ENCODE data around the gene SDHB. TPM values are rescaled to one million over a fixed set of nuclear protein-coding genes. Genes with fewer than 3 reads are reported as not detected.

The SDHB gene
- 140 and 156 TPM in 2 replicates for total RNA-seq

GRCh38 chr1:17053685-17054410 is at the start of gene SDHB:
SDHB (minus strand) TSS chr1:17054032; CDS start chr1:17054019, 13 bp downstream.
- H3K4me1 Mint-ChIP-seq, result peaks cover 16% of the 10 kb centered on the region
- H3K36me3 Mint-ChIP-seq (ENCODE audit: low read depth), result peaks cover 13% of the 10 kb centered on the region
- peak within 1 kb of the TSS; percentile 98 for H3K27ac Mint-ChIP-seq
- DNase-seq, result peak; percentile 100
- peak within 1 kb of the TSS; percentile 99 for H3K4me3 Mint-ChIP-seq
- intact Hi-C loops (cut with micrococcal nuclease), result loop anchor here (1.0 to 10.0 kb wide), 3 partner anchors 42 to 689 kb away; partner anchors contain the start of gene SZRD1
- H3K27me3 Mint-ChIP-seq, result peaks cover 6% of the 10 kb centered on the region
- no peaks in the 10 kb centered on the region for H3K9me3 Mint-ChIP-seq

- Mint-ChIP-seq H3K27ac (no peak overlapping the region), H3K27me3 (peaks cover 1% of the 10 kb centered on the region), H3K9me3 (no peaks in the 10 kb centered on the region), H3K4me3 (no peak overlapping the region), H3K4me1 (no peaks in the 10 kb centered on the region), H3K36me3 (ENCODE audit: low read depth) (no peaks in the 10 kb centered on the region)
- DNase-seq, result no peak
- intact Hi-C loops (cut with micrococcal nuclease), result no loop called here
Measured at GRCh38 chr1:17102232-17102631, 48.4 kb upstream of the SDHB start.

- no peaks in the 10 kb centered on the region for H3K36me3 Mint-ChIP-seq (ENCODE audit: low read depth)
Measured at GRCh38 chr1:17101261-17101660, 47.4 kb upstream of the SDHB start.

GRCh38 chr1:17099616-17100340 is 45.9 kb upstream of the SDHB start:
- no peak overlapping the region for H3K27ac Mint-ChIP-seq
- H3K36me3 Mint-ChIP-seq (ENCODE audit: low read depth), result no peaks in the 10 kb centered on the region
- no peak for DNase-seq
- no peak overlapping the region for H3K4me3 Mint-ChIP-seq
- no peaks in the 10 kb centered on the region for H3K4me1 Mint-ChIP-seq
- intact Hi-C loops (cut with micrococcal nuclease), result no loop called here
- H3K9me3 Mint-ChIP-seq, result no peaks in the 10 kb centered on the region
- H3K27me3 Mint-ChIP-seq, result no peaks in the 10 kb centered on the region

More at GRCh38 chr1:17101261-17101660, 47.4 kb upstream of the SDHB start:
- Mint-ChIP-seq H3K9me3 (no peaks in the 10 kb centered on the region), H3K27ac (no peak overlapping the region), H3K4me1 (no peaks in the 10 kb centered on the region), H3K27me3 (peaks cover 1% of the 10 kb centered on the region), H3K4me3 (no peak overlapping the region)
- DNase-seq, result no peak
- intact Hi-C loops (cut with micrococcal nuclease), result no loop called here

GRCh38 chr1:17098446-17099317 is 44.9 kb upstream of the SDHB start:
- no peaks in the 10 kb centered on the region for H3K36me3 Mint-ChIP-seq (ENCODE audit: low read depth)
- no peaks in the 10 kb centered on the region for H3K9me3 Mint-ChIP-seq
- H3K27me3 Mint-ChIP-seq, result no peaks in the 10 kb centered on the region
- DNase-seq, result no peak
- H3K4me1 Mint-ChIP-seq, result no peaks in the 10 kb centered on the region
- no peak overlapping the region for H3K4me3 Mint-ChIP-seq
- H3K27ac Mint-ChIP-seq, result no peak overlapping the region
- intact Hi-C loops (cut with micrococcal nuclease), result no loop called here

GRCh38 chr1:17097787-17098186 is 44.0 kb upstream of the SDHB start:
- intact Hi-C loops (cut with micrococcal nuclease), result no loop called here
- H3K4me3 Mint-ChIP-seq, result no peak overlapping the region
- no peaks in the 10 kb centered on the region for H3K4me1 Mint-ChIP-seq
- no peak overlapping the region for H3K27ac Mint-ChIP-seq
- no peak for DNase-seq
- H3K27me3 Mint-ChIP-seq, result no peaks in the 10 kb centered on the region
- no peaks in the 10 kb centered on the region for H3K9me3 Mint-ChIP-seq
- H3K36me3 Mint-ChIP-seq (ENCODE audit: low read depth), result no peaks in the 10 kb centered on the region

GRCh38 chr1:17097147-17097546 is 43.3 kb upstream of the SDHB start:
- H3K4me1 Mint-ChIP-seq, result no peaks in the 10 kb centered on the region

GRCh38 chr1:17096584-17096983 is 42.8 kb upstream of the SDHB start:
- Mint-ChIP-seq H3K27me3 (no peaks in the 10 kb centered on the region), H3K4me3 (no peak overlapping the region), H3K27ac (no peak overlapping the region), H3K4me1 (no peaks in the 10 kb centered on the region), H3K9me3 (no peaks in the 10 kb centered on the region), H3K36me3 (ENCODE audit: low read depth) (no peaks in the 10 kb centered on the region)
- DNase-seq, result no peak
- intact Hi-C loops (cut with micrococcal nuclease), result no loop called here

More at GRCh38 chr1:17097147-17097546, 43.3 kb upstream of the SDHB start:
- Mint-ChIP-seq H3K36me3 (ENCODE audit: low read depth) (no peaks in the 10 kb centered on the region), H3K9me3 (no peaks in the 10 kb centered on the region), H3K27me3 (no peaks in the 10 kb centered on the region), H3K4me3 (no peak overlapping the region), H3K27ac (no peak overlapping the region)
- intact Hi-C loops (cut with micrococcal nuclease), result no loop called here
- no peak for DNase-seq

- no peaks in the 10 kb centered on the region for H3K36me3 Mint-ChIP-seq (ENCODE audit: low read depth)
- intact Hi-C loops (cut with micrococcal nuclease), result no loop called here
- H3K27ac Mint-ChIP-seq, result no peak overlapping the region
- DNase-seq, result no peak
- H3K9me3 Mint-ChIP-seq, result no peaks in the 10 kb centered on the region
- no peaks in the 10 kb centered on the region for H3K4me1 Mint-ChIP-seq
- H3K27me3 Mint-ChIP-seq, result no peaks in the 10 kb centered on the region
- no peak overlapping the region for H3K4me3 Mint-ChIP-seq
Measured at GRCh38 chr1:17095141-17095540, 41.3 kb upstream of the SDHB start.

- Mint-ChIP-seq H3K36me3 (ENCODE audit: low read depth) (no peaks in the 10 kb centered on the region), H3K4me3 (no peak overlapping the region), H3K9me3 (no peaks in the 10 kb centered on the region), H3K27me3 (no peaks in the 10 kb centered on the region), H3K4me1 (no peaks in the 10 kb centered on the region), H3K27ac (no peak overlapping the region)
- intact Hi-C loops (cut with micrococcal nuclease), result no loop called here
- no peak for DNase-seq
Measured at GRCh38 chr1:17094664-17095063, 40.8 kb upstream of the SDHB start.

GRCh38 chr1:17093822-17094393 is 40.1 kb upstream of the SDHB start:
- Mint-ChIP-seq H3K9me3 (no peaks in the 10 kb centered on the region), H3K27me3 (no peaks in the 10 kb centered on the region), H3K36me3 (ENCODE audit: low read depth) (no peaks in the 10 kb centered on the region), H3K4me1 (no peaks in the 10 kb centered on the region), H3K4me3 (no peak overlapping the region), H3K27ac (no peak overlapping the region)
- DNase-seq, result no peak
- intact Hi-C loops (cut with micrococcal nuclease), result no loop called here

- H3K36me3 Mint-ChIP-seq (ENCODE audit: low read depth), result no peaks in the 10 kb centered on the region
- DNase-seq, result no peak
- intact Hi-C loops (cut with micrococcal nuclease), result no loop called here
- no peaks in the 10 kb centered on the region for H3K9me3 Mint-ChIP-seq
- no peaks in the 10 kb centered on the region for H3K4me1 Mint-ChIP-seq
- H3K4me3 Mint-ChIP-seq, result no peak overlapping the region
- H3K27me3 Mint-ChIP-seq, result no peaks in the 10 kb centered on the region
- H3K27ac Mint-ChIP-seq, result no peak overlapping the region
Measured at GRCh38 chr1:17091252-17091651, 37.4 kb upstream of the SDHB start.

GRCh38 chr1:17089506-17089905 is 35.7 kb upstream of the SDHB start:
- Mint-ChIP-seq H3K9me3 (no peaks in the 10 kb centered on the region), H3K36me3 (ENCODE audit: low read depth) (no peaks in the 10 kb centered on the region), H3K27me3 (no peaks in the 10 kb centered on the region), H3K4me1 (no peaks in the 10 kb centered on the region), H3K27ac (no peak overlapping the region), H3K4me3 (no peak overlapping the region)
- DNase-seq, result no peak
- intact Hi-C loops (cut with micrococcal nuclease), result no loop called here
